ENCODE data around the gene B3GALT6. TPM values are rescaled to one million over a fixed set of nuclear protein-coding genes. Genes with fewer than 3 reads are reported as not detected.

The B3GALT6 gene
- total RNA-seq, 2 donors from 2014 or later: 24.8 to 31.5 TPM

DNA sequence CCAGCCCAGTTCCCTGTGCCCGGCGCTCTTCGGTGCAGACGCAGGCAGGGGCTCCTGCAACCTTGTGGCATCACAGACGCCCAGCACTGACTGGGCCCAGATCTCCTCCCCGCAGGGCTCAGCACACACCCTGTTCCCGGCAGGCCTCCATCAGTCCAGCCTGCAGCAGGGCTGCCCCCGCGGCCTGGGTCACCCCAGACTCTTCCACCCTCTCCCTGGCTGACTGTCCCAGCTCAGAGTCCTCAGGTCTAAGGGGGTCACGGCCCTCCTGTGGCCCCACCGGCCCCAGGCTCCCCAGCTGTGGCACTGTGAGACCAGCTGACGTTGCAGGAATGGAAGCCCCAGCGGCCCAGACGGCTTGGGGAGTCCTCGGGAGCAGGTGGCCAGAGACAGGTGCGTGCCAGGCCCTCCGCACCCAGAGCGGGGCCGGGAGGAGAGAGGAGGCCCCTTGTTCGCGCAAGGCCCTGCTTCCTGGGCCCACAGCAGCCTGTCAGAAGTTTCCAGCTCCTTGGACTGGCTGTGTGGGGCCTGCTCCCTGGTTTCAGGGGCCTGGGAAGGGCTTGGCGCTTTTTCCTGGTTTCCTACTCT is 4.2 kb downstream of the B3GALT6 start:
- DNase-seq: no peak
- H3K4me3 Mint-ChIP-seq: no peak overlapping the region
- no peak overlapping the region for H3K27ac Mint-ChIP-seq
- peaks cover 3% of the 10 kb centered on the region for H3K36me3 ChIP-seq (ENCODE audit: control insufficient read depth, insufficient read depth, low read length)
- TF ChIP-seq, protein P1, sequence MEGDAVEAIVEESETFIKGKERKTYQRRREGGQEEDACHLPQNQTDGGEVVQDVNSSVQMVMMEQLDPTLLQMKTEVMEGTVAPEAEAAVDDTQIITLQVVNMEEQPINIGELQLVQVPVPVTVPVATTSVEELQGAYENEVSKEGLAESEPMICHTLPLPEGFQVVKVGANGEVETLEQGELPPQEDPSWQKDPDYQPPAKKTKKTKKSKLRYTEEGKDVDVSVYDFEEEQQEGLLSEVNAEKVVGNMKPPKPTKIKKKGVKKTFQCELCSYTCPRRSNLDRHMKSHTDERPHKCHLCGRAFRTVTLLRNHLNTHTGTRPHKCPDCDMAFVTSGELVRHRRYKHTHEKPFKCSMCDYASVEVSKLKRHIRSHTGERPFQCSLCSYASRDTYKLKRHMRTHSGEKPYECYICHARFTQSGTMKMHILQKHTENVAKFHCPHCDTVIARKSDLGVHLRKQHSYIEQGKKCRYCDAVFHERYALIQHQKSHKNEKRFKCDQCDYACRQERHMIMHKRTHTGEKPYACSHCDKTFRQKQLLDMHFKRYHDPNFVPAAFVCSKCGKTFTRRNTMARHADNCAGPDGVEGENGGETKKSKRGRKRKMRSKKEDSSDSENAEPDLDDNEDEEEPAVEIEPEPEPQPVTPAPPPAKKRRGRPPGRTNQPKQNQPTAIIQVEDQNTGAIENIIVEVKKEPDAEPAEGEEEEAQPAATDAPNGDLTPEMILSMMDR (conservative IDR thresholded peaks at IDR 0.05): no peak
- no peak overlapping the region for H3K27ac ChIP-seq (ENCODE audit: low read depth, low read length)
- peaks cover 6% of the 10 kb centered on the region for H3K9me3 Mint-ChIP-seq
- H3K4me1 ChIP-seq (ENCODE audit: control insufficient read depth, insufficient read depth, low read length): no peaks in the 10 kb centered on the region
- 96 to 98% methylated on average over 11 to 22 of the region's 22 CpGs for WGBS, 2 experiments (ENCODE audit: insufficient coverage in 1 of 2, insufficient read length in 1 of 2)
- H3K36me3 Mint-ChIP-seq (ENCODE audit: low read depth): peaks cover 14% of the 10 kb centered on the region
- H3K27me3 Mint-ChIP-seq (ENCODE audit: insufficient read depth): no peaks in the 10 kb centered on the region
- no peaks in the 10 kb centered on the region for H3K9me3 ChIP-seq (ENCODE audit: control insufficient read depth, low read length)
- no peak overlapping the region for H3K4me3 ChIP-seq (ENCODE audit: low read length)
- no peak overlapping the region for H3K9ac ChIP-seq (ENCODE audit: extremely low read depth, low read length, poor library complexity, severe bottlenecking)
- peaks cover 8% of the 10 kb centered on the region for H3K4me1 Mint-ChIP-seq
- no peaks in the 10 kb centered on the region for H3K27me3 ChIP-seq (ENCODE audit: control insufficient read depth, insufficient read depth, low read length, poor library complexity, severe bottlenecking)

DNA sequence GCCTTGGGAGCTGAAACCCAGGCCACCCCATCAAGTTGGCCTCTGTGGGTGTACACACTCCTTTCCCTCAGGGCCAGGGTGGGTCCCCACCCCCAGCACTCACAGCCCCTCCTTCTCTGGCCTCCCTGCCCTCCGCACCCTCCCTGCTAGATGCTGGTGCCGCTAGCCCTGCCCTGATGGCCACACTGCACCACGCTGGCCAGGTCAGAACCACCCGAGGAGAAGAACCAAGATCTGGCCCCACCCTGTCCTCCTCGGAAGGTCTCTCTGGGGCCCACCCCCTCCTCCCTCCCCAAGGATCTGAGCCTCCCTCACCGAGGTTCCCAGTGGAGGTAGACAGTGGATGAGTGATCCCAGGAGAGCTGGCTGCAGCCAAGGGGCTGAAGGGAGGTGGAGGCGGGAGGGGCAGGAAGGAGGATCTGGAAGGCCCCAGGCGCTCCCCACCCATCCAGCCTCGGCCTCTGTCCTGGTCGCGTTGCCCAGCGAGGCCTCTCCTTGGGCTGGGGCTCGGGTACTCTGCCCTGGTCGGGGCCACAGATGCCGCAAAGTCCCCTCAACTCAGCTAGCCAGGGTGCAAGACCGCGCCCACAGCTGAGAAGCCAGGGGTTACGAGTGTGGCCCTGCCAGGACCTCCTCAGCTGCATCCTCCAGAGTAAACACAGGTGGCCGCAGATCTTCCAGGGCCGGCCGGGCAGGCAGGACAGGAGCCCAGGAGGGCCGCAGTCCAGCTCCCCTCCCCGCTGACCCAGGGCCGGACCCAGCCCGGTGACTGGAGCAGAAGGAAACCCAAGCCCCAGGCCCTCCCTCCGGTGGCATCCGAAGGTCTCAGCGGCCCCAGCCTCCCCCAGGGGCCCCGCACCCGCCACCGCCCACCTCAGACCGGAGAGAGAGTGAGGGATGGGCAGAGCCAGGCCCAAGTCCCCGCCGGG is 5.2 kb downstream of the B3GALT6 start:
- Mint-ChIP-seq H3K9me3 (peaks cover 6% of the 10 kb centered on the region), H3K4me3 (no peak overlapping the region), H3K4me1 (peaks cover 8% of the 10 kb centered on the region), H3K27me3 (ENCODE audit: insufficient read depth) (no peaks in the 10 kb centered on the region), H3K36me3 (ENCODE audit: low read depth) (peaks cover 14% of the 10 kb centered on the region), H3K27ac (no peak overlapping the region)
- no peak for DNase-seq
- H3K27me3 ChIP-seq (ENCODE audit: control insufficient read depth, insufficient read depth, low read length, poor library complexity, severe bottlenecking): no peaks in the 10 kb centered on the region
- TF ChIP-seq, protein P1 (conservative IDR thresholded peaks at IDR 0.05): no peak
- H3K27ac ChIP-seq (ENCODE audit: low read depth, low read length): no peak overlapping the region
- WGBS, 2 experiments (ENCODE audit: insufficient coverage in 1 of 2, insufficient read length in 1 of 2): 89% methylated on average over 17 to 34 of the region's 34 CpGs
- H3K36me3 ChIP-seq (ENCODE audit: control insufficient read depth, insufficient read depth, low read length): peaks cover 3% of the 10 kb centered on the region
- no peaks in the 10 kb centered on the region for H3K4me1 ChIP-seq (ENCODE audit: control insufficient read depth, insufficient read depth, low read length)
- H3K4me3 ChIP-seq (ENCODE audit: low read length): no peak overlapping the region
- H3K9ac ChIP-seq (ENCODE audit: extremely low read depth, low read length, poor library complexity, severe bottlenecking): no peak overlapping the region
- no peaks in the 10 kb centered on the region for H3K9me3 ChIP-seq (ENCODE audit: control insufficient read depth, low read length)

DNA sequence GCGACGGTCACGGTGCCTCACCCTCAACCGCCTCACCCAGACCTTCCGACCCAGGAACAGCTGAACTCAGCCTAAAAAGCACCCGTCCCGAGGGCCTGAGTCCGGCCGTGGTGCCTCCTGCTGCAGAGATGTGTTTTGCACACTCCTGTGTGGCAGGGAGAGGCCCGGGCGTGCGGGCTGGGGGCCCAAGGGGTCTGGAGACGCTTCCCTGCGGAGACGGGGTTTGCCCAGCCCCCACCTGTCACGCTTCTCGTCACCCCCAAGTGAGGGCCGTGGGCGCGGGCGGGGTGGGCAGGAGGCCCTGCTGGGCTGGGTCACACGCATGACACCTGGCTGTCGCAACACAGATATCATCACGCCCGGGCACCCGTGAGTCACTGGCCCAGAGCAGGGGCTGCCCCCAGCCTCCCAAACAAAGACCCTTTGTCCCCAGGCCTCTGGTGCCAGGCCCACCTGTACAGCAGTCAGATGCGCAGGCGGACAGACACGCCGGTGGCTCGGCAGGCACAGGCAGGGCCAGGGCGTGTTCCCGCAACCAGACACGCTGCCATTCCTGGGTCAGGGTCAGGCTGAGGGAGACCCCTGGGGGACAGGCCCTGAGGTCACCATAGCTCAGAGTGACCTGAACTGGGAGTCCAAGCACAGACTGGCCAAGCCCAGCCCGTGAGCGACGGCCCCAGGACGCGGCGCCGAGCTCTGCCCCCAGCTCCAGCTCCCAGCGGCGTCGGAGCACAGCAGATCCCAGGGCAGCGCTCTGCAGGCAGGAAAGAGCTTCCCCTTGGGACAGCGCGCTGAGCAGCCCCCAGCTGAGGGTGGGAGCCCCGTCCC is 6.1 kb downstream of the B3GALT6 start:
- Mint-ChIP-seq H3K27me3 (ENCODE audit: insufficient read depth) (no peaks in the 10 kb centered on the region), H3K27ac (no peak overlapping the region), H3K4me1 (peaks cover 8% of the 10 kb centered on the region), H3K4me3 (no peak overlapping the region), H3K9me3 (peaks cover 6% of the 10 kb centered on the region), H3K36me3 (ENCODE audit: low read depth) (peaks cover 14% of the 10 kb centered on the region)
- Histone ChIP-seq H3K27ac (ENCODE audit: low read depth, low read length) (peak overlapping the region; percentile 22), H3K4me1 (ENCODE audit: control insufficient read depth, insufficient read depth, low read length) (no peaks in the 10 kb centered on the region), H3K4me3 (ENCODE audit: low read length) (no peak overlapping the region), H3K9ac (ENCODE audit: extremely low read depth, low read length, poor library complexity, severe bottlenecking) (no peak overlapping the region), H3K36me3 (ENCODE audit: control insufficient read depth, insufficient read depth, low read length) (no peaks in the 10 kb centered on the region), H3K27me3 (ENCODE audit: control insufficient read depth, insufficient read depth, low read length, poor library complexity, severe bottlenecking) (no peaks in the 10 kb centered on the region), H3K9me3 (ENCODE audit: control insufficient read depth, low read length) (no peaks in the 10 kb centered on the region)
- no peak for DNase-seq
- WGBS, 2 experiments (ENCODE audit: insufficient coverage in 1 of 2, insufficient read length in 1 of 2): 93 to 94% methylated on average over 29 to 48 of the region's 48 CpGs
- TF ChIP-seq, protein P1 (conservative IDR thresholded peaks at IDR 0.05): no peak

Measured in endodermal cell (in vitro differentiated cells).